HG02623 (cell line): ENCODE data around the gene OR4K17.
"Not testable (repeated sequence)": the region's sequence is repeated elsewhere in the genome, so short reads cannot be mapped to it uniquely, and the experiment has no call there.

ENCODE experiments used
- ATAC-seq: cut with Tn5 transposase; IDR thresholded peaks from one replicate; pipeline ENCODE4 v1.9.1; 2021; ENCODE audit warnings: moderate library complexity; ENCODE audit not compliant: unreplicated experiment

Gene OR4K17

DNA sequence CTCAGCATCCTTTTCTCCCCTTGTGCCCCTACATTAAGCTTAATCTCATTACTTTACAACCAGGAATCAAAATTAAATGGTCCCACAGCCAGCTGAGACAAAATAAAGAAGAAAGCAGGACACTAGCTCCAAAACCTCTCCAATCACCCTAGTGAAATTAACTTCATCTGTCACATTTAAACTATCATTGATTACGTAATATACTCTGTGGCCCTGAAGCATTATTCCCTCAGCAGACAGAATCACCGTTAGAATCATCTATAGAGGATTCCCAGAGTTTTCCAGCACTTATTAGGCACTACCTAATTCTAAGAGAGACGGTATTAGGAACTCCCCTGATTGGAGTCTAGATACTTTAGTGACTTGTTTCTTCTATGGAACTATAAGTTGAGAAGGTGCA, at the start of gene OR4K17:
Gene OR4K17, plus strand, starts transcription at position 302 of the 400 bp plus-strand sequence. CDS start 6,761 bp downstream, outside the sequence.
- no peak for ATAC-seq

DNA sequence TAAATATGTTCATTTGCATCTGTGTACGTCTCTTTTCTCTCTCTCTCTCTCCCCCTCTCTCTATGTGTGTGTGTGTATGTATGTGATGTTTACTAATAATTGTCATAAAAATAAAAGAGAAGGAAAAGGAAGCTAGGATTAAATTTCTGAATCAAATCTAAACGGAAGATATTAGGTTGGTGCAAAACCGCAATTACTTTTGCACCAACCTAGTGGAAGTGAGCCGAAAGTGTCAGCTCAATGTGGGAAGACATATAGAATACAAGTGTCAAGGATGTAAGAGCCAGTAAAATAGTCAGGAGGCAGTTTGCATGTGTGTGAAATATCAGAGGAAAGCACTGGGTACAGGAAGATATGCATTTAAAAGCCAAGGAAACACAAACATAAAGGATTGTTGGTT, 18.5 kb upstream of the OR4K17 start:
- no peak for ATAC-seq

GRCh38 chr14:20093442-20093841, 17.1 kb upstream of the OR4K17 start:
- no peak for ATAC-seq

- ATAC-seq: not testable (repeated sequence)
Observed at GRCh38 chr14:20098926-20099770, 11.4 kb upstream of the OR4K17 start.

DNA sequence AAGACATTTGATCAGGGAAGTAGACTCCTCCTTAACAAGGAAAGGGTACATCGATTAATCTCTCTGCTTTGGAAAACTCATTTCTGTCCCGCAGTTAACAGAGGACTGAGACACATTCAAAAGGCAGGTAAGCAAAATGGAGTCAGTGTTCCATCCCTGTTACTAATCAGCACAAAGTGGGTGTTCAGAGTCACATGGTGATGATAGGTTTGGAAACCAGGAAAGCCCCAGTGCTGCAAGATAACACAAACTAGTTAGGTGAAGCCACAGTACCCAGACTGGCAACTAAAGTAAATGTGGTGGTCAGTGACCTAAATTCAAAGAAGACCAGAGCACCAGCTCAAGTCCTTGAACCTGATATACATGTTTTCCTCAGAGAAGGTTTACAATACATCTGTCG, 1.8 kb downstream of the OR4K17 start:
- no peak for ATAC-seq

GRCh38 chr14:20116748-20117147, 6.2 kb downstream of the OR4K17 start:
- ATAC-seq: no peak

DNA sequence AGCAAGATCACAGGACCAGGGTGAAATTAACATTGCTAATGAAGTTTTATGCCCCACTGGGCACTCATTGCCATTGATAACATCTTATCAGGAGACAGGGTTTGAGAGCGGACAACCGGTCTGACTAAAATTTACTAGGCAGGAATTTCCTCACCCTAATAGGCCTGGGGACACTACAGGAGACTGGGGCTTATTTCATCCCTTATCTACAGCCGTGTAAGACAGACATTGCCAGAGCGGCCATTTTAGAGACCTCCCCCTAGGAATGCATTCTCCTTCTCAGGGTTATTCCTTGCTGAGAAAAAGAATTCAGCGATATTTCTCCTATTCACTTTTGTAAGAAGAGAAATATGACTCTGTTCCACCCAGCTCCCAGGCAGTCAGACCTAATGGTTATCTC, 8.3 kb downstream of the OR4K17 start:
- ATAC-seq: no peak

- ATAC-seq: no peak
Observed at GRCh38 chr14:20138520-20138919, 28.0 kb downstream of the OR4K17 start, which contains the start of gene OR4N5. TSS of gene OR4N5 (plus strand) at chr14:20138820. CDS start at chr14:20143736, 4,916 bp downstream.

GRCh38 chr14:20143911-20144310, 33.4 kb downstream of the OR4K17 start:
- no peak for ATAC-seq

DNA sequence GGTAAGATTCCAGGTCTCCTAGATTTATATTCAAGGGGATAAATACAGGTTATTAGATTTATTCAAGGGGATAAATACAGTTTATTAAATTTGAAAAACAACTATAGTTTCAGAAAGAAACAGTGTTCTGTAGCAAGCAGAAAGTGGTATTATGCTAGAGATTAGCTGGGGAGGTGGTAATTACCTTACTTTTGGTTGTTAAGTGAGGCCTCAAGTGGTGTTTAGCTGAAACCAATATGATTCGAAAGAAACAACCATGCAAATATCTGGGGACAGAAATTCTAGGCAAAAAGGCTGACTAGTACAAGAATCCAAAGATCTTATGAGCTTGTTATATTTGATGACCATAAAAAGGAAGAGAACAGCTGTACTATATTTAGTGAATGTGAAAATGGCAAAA, 34.3 kb downstream of the OR4K17 start:
- ATAC-seq: no peak

DNA sequence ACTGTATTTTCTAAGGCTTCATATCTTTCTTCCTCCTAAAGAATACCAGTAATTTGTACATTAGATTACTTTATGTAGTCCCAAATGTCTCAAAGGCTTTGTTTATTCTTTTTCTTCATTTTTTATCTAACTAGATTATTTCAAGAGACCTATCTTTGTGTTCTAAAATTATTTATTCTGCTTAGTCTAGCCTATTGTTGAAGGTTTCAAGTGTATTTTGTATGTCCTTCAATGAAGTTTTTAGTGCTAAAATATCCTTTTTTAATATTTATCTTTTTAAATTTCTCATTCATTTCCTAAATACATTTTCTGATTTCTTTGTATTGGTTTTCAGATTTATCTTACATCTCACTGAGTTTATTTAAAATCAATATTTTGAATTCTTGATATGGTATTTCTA, 53.9 kb downstream of the OR4K17 start:
- ATAC-seq: no peak

GRCh38 chr14:20167091-20167490, 56.6 kb downstream of the OR4K17 start:
- no peak for ATAC-seq

GRCh38 chr14:20169852-20170251, 59.3 kb downstream of the OR4K17 start:
- ATAC-seq: not testable (repeated sequence)
